ENCODE results near the gene LRFN3.
A peak's percentile ranks its signal among the peaks of the same experiment; 100 is the strongest.

LRFN3 gene

GRCh38 chr19:35931161-35931873 lies 4.9 kb upstream of the LRFN3 start:
- peak; percentile 81 for TF ChIP-seq CTCF (IDR thresholded peaks at IDR 0.05)
- peak overlapping the region; percentile 17 to 69 for H3K27ac ChIP-seq
- H3K4me3 ChIP-seq = peak overlapping the region; percentile 38
- DNase-seq (ENCODE audit: low spot score) = peak; percentile 100

GRCh38 chr19:35931874-35932202 lies 4.3 kb upstream of the LRFN3 start:
- Histone ChIP-seq H3K4me3 (no peak overlapping the region), H3K27ac (no peak overlapping the region)
- no peak for DNase-seq (ENCODE audit: low spot score)
- peak; percentile 4 for TF ChIP-seq CTCF (IDR thresholded peaks at IDR 0.05)

- TF ChIP-seq CTCF (IDR thresholded peaks at IDR 0.05) = no peak
- DNase-seq (ENCODE audit: low spot score) = no peak
- H3K27ac ChIP-seq = no peak overlapping the region
- H3K4me3 ChIP-seq = no peak overlapping the region
These were observed 3.8 kb upstream of the LRFN3 start for GRCh38 chr19:35932291-35932936.

GRCh38 chr19:35936738-35937268 lies 629 bp downstream of the LRFN3 start:
- TF ChIP-seq CTCF (IDR thresholded peaks at IDR 0.05) = no peak
- Histone ChIP-seq H3K27ac (peak overlapping the region; percentile 51 to 93), H3K4me3 (peak overlapping the region; percentile 87)
- DNase-seq (ENCODE audit: low spot score) = no peak

GRCh38 chr19:35937345-35938281 lies 1.4 kb downstream of the LRFN3 start:
- no peak for TF ChIP-seq CTCF (IDR thresholded peaks at IDR 0.05)
- H3K4me3 ChIP-seq = peak overlapping the region; percentile 87
- peak overlapping the region; percentile 51 to 93 for H3K27ac ChIP-seq
- DNase-seq (ENCODE audit: low spot score) = no peak

- DNase-seq (ENCODE audit: low spot score) = no peak
- Histone ChIP-seq H3K27ac (no peak overlapping the region), H3K4me3 (peak overlapping the region; percentile 87)
- no peak for TF ChIP-seq CTCF (IDR thresholded peaks at IDR 0.05)
These were observed 2.4 kb downstream of the LRFN3 start for GRCh38 chr19:35938282-35939224.
